ENCODE results near the gene SDS.

Gene SDS

DNA sequence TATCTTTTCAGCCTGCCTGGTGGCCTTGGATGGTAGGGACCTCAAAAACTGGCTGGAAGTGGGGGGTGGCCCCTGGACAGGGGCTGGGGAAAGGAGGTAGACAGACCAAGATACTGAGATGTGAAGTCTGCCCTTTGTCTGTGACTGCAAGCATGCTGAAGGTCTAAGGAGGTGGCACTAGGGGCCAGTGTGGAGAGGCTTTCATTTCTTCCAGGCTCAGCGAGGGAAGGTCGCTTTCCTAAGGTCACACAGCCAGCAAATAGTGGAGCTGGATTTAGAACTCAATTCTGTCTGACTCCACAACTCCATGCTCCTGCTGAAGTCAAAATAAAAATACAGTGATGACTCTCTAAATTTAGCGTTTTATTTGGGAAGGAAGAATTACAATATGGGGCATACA lies 56.6 kb downstream of the SDS start:
- no peak for DNase-seq (ENCODE audit: low spot score)

DNA sequence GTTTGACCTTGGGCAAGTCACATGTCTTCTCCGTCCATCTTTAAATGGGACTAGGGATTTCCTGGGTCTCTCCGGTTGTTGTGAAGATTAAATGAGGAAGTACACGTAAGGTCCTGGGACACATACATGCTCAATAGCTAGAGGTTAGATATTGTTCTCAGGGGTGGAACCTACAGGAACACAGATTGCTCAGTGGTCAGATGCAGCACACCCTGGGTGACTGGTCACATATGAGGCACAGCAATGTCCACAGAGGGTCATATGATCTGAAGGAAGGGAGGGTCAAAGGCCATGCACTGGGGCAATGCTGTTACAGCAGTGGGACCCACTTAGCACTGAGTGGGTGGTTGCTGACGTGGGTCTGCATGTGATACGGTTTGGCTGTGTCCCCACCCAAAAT lies 57.3 kb downstream of the SDS start:
- no peak for DNase-seq (ENCODE audit: low spot score)

DNA sequence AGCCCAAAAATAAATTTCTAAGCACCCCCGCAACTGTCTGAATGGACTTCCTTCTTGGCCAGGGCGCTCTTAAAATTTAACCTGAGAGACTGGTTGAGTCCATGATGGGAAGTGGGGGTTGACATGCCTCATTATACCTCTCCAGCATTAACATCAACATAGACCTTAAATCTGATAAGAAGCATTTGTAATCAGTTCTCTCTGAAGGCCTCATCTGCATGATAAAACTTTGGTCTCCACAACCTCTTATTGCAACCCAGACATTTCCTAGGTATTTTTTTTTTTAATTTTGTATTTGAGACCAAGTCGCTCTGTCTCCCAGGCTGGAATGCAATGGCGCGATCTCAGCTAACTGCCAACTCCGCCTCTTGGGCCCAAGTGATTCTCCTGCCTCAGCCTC lies 58.4 kb downstream of the SDS start:
- no peak for DNase-seq (ENCODE audit: low spot score)
